Endothelial cell (in vitro differentiated cells): ENCODE measurements around the gene LUZP1. TPM values are rescaled to one million over a fixed set of nuclear protein-coding genes. Genes with fewer than 3 reads are reported as not detected.
"Not testable (repeated sequence)": the region's sequence is repeated elsewhere in the genome, so short reads cannot be mapped to it uniquely, and the experiment has no call there.

Source experiments
- DNase-seq: peaks from one replicate; pipeline ENCODE4 v3.0.0; 2021; ENCODE audit warnings: low spot score
- H3K27ac Mint-ChIP-seq: one replicate; pipeline ENCODE4 v1.8.0; 2021; ENCODE audit warnings: mixed read lengths, inconsistent platforms; ENCODE audit not compliant: unreplicated experiment
- H3K27me3 Mint-ChIP-seq: one replicate; pipeline ENCODE4 v1.8.0; 2021; ENCODE audit warnings: mild to moderate bottlenecking, moderate library complexity, mixed read lengths, inconsistent platforms; ENCODE audit not compliant: unreplicated experiment
- H3K36me3 Mint-ChIP-seq: one replicate; pipeline ENCODE4 v1.8.0; 2021; ENCODE audit warnings: mild to moderate bottlenecking, low read depth, mixed read lengths, inconsistent platforms; ENCODE audit not compliant: unreplicated experiment
- H3K4me1 Mint-ChIP-seq: one replicate; pipeline ENCODE4 v1.8.0; 2021; ENCODE audit warnings: mild to moderate bottlenecking, mixed read lengths, inconsistent platforms; ENCODE audit not compliant: unreplicated experiment
- H3K4me3 Mint-ChIP-seq: one replicate; pipeline ENCODE4 v1.8.0; 2021; ENCODE audit warnings: mild to moderate bottlenecking, mixed read lengths, inconsistent platforms; ENCODE audit not compliant: unreplicated experiment
- H3K9me3 Mint-ChIP-seq: one replicate; pipeline ENCODE4 v1.8.0; 2021; ENCODE audit warnings: mixed read lengths, inconsistent platforms; ENCODE audit not compliant: unreplicated experiment
- total RNA-seq: library from RNA; stranded (reverse); fragmentation: NEBNext Ultra II Directional; extraction: Animal tissue kit (Norgen Biotek cat#: 25700); gene quantifications from one replicate; pipeline ENCODE4 v1.2.1, GENCODE V29; 2021; ENCODE audit not compliant: unreplicated experiment
- TF ChIP-seq, protein P1 (sequence below): fragments of 200-600 bp; sonication (generic); IDR thresholded peaks from one replicate; pipeline ENCODE4 v1.5.0; 2021; ENCODE audit warnings: antibody characterized with exemption; ENCODE audit not compliant: unreplicated experiment

LUZP1 gene
- total RNA-seq, 1 donor from 2014 or later: 103 TPM

DNA sequence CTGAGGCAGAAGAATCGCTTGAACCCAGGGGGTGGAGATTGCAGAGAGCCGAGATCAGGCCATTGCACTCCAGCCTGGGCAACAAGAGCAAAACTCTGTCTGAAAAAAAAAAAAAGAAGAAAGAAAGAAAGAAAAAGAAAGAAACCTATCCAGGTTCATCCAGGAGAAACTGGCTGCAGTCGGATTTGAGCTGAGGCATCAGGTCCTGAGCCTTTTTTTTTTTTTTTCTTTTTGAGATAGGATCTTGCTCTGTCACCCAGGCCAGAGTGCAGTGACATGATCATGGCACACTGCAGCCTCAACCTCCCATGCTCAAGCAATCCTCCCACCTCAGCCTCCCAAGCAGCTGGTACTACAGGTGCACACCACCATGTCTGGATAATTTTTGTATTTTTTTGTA is 22.5 kb upstream of the LUZP1 start:
- Mint-ChIP-seq H3K4me3 (no peak overlapping the region), H3K27ac (no peak overlapping the region), H3K27me3 (peaks cover 2% of the 10 kb centered on the region), H3K9me3 (no peaks in the 10 kb centered on the region), H3K36me3 (no peaks in the 10 kb centered on the region), H3K4me1 (peaks cover 5% of the 10 kb centered on the region)
- no peak for DNase-seq
- TF ChIP-seq, protein P1, sequence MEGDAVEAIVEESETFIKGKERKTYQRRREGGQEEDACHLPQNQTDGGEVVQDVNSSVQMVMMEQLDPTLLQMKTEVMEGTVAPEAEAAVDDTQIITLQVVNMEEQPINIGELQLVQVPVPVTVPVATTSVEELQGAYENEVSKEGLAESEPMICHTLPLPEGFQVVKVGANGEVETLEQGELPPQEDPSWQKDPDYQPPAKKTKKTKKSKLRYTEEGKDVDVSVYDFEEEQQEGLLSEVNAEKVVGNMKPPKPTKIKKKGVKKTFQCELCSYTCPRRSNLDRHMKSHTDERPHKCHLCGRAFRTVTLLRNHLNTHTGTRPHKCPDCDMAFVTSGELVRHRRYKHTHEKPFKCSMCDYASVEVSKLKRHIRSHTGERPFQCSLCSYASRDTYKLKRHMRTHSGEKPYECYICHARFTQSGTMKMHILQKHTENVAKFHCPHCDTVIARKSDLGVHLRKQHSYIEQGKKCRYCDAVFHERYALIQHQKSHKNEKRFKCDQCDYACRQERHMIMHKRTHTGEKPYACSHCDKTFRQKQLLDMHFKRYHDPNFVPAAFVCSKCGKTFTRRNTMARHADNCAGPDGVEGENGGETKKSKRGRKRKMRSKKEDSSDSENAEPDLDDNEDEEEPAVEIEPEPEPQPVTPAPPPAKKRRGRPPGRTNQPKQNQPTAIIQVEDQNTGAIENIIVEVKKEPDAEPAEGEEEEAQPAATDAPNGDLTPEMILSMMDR: no peak

DNA sequence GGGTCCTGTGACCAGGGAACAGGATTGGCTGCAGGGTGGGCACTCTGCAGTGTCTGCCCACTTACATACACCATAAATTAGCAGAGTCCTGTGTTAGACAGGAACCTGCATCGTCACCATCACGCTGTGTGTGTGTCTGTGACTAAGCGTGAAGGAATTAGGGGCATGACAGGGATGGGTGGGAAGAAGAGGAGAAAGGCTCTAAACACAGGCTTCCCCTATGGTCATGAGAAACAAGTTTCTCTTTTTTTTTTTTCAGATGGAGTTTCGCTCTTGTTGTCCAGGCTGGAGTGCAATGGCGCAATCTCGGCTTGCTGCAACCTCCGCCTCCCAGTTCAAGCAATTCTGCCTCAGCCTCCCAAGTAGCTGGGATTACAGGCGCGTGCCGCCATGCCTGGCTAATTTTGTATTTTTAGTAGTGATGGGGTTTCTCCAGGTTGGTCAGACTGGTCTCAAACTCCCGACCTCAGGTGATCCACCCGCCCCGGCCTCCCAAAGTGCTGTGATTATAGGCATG is 20.3 kb upstream of the LUZP1 start:
- DNase-seq, H3K4me3 Mint-ChIP-seq, H3K36me3 Mint-ChIP-seq, H3K9me3 Mint-ChIP-seq, H3K4me1 Mint-ChIP-seq, H3K27ac Mint-ChIP-seq, H3K27me3 Mint-ChIP-seq: not testable (repeated sequence)

DNA sequence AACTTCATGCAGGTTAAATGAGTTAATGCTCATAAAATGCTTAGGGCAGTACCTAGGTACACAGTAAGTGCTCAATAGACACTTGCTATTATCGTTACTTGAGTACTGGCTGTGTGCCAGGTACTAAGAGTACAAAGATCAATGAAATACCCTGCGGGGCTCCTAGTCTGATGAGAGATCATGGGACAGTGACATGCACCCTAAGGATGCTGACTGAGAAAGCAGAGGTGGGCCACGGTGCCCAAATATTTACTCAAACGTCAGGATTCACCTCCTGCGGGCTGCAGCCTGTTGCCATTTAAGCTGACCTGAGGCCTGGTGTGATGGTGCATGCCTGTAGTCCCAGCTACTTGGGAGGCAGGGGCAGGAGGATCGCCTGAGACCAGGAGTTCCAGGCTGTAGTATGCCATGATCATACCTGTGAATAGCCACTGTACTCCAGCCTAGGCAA is 19.8 kb upstream of the LUZP1 start:
- Mint-ChIP-seq H3K27me3 (peaks cover 2% of the 10 kb centered on the region), H3K27ac (no peak overlapping the region), H3K4me1 (no peaks in the 10 kb centered on the region), H3K4me3 (no peak overlapping the region), H3K9me3 (no peaks in the 10 kb centered on the region), H3K36me3 (no peaks in the 10 kb centered on the region)
- TF ChIP-seq, protein P1: no peak
- DNase-seq: no peak

DNA sequence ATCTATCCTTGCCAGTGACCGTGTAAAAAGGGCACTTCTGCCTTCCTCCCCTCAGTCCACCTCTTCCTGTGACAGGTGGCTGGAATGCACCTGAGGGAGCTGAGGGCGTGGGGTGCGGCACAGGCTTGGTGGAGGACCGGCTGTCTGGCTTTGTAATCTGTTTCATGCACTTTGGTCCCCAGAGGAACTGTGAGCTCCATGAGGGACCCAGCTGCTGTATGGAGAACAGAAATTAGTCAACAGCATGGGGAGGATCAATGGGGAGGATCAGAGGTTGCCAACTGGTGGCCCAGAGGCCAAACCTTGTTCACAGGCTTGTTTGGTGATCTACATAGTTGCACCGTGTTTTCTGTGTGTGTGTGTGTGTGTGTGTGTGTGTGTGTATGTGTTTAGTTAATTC is 19.0 kb upstream of the LUZP1 start:
- TF ChIP-seq, protein P1: no peak
- H3K4me1 Mint-ChIP-seq: no peaks in the 10 kb centered on the region
- H3K27me3 Mint-ChIP-seq: peaks cover 6% of the 10 kb centered on the region
- H3K36me3 Mint-ChIP-seq: no peaks in the 10 kb centered on the region
- no peaks in the 10 kb centered on the region for H3K9me3 Mint-ChIP-seq
- H3K27ac Mint-ChIP-seq: no peak overlapping the region
- no peak overlapping the region for H3K4me3 Mint-ChIP-seq
- no peak for DNase-seq

DNA sequence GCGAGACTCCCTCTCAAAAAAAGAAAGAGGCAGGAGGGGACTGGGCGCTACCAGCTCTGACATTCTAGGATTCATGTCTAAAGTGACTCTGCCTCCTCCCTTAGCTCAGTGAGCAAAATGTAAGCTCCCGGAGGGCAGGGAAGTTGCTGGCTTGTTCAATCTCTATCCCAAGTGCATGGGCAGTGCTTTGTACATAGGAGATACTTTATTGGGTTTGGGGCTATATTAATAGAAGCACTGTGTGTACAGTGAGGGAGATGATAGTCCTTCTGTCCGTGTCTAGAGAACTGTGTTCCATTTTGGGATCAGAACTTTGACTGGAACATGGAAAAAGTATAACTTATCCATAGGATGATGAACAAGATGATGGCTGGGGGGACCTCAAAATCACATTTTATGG is 16.7 kb upstream of the LUZP1 start:
- no peaks in the 10 kb centered on the region for H3K4me1 Mint-ChIP-seq
- H3K27ac Mint-ChIP-seq: no peak overlapping the region
- TF ChIP-seq, protein P1: no peak
- H3K4me3 Mint-ChIP-seq: no peak overlapping the region
- H3K27me3 Mint-ChIP-seq: peaks cover 6% of the 10 kb centered on the region
- H3K9me3 Mint-ChIP-seq: no peaks in the 10 kb centered on the region
- no peak for DNase-seq
- no peaks in the 10 kb centered on the region for H3K36me3 Mint-ChIP-seq
